Muscle of leg (tissue), 11 donors: ENCODE measurements around the gene CD34. TPM values are rescaled to one million over a fixed set of nuclear protein-coding genes. Genes with fewer than 3 reads are reported as not detected.
"Not testable (repeated sequence)": the region's sequence is repeated elsewhere in the genome, so short reads cannot be mapped to it uniquely, and the experiment has no call there.

Source experiments
- DNase-seq: peaks from one replicate; pipeline ENCODE4 v3.0.0; 2013
- H3K27ac ChIP-seq: one replicate; pipeline ENCODE4 v1.5.1; 2013; ENCODE audit warnings: mild to moderate bottlenecking, low read length, control low read depth
- H3K27me3 ChIP-seq: one replicate; pipeline ENCODE4 v1.6.1; 2013; ENCODE audit warnings: low read length; ENCODE audit not compliant: control insufficient read depth, insufficient read depth
- H3K36me3 ChIP-seq: one replicate; pipeline ENCODE4 v1.6.1; 2013; ENCODE audit warnings: low read length; ENCODE audit not compliant: control insufficient read depth, insufficient read depth
- H3K4me1 ChIP-seq: one replicate; pipeline ENCODE4 v1.6.1; 2013; ENCODE audit warnings: low read length; ENCODE audit not compliant: control insufficient read depth, insufficient read depth
- H3K4me3 ChIP-seq: one replicate; pipeline ENCODE4 v1.5.1; 2013; ENCODE audit warnings: low read length, control low read depth
- H3K9me3 ChIP-seq: replicated peaks from 2 replicates; pipeline ENCODE4 v1.6.1; 2013; ENCODE audit warnings: low read depth, low read length; ENCODE audit not compliant: control insufficient read depth
- WGBS: methylation state at CpG from one replicate; pipeline ENCODE4 v1.1.5; 2013; ENCODE audit warnings: missing lambda C conversion rate; ENCODE audit not compliant: insufficient coverage; 5-methylcytosine and 5-hydroxymethylcytosine counted together
- polyA plus RNA-seq, 8 donors: library from polyadenylated mRNA; unstranded; fragments of 120-200 nt; gene quantifications; one replicate each; pipeline versions ENCODE4 v1.2.1 to v1.2.3, GENCODE V29; 2013; ENCODE audit warnings: inconsistent platforms in 1 of 8, low replicate concordance in 1 of 8; ENCODE audit not compliant: insufficient read length in 8 of 8, insufficient read depth in 1 of 8
- total RNA-seq: library from RNA; stranded (reverse); fragments of 120-200 nt; gene quantifications from one replicate; pipeline ENCODE4 v1.2.4, GENCODE V29; 2013

CD34 gene
- total and polyA plus RNA-seq, 9 donors: 62.2 to 204 (median 158) TPM

DNA sequence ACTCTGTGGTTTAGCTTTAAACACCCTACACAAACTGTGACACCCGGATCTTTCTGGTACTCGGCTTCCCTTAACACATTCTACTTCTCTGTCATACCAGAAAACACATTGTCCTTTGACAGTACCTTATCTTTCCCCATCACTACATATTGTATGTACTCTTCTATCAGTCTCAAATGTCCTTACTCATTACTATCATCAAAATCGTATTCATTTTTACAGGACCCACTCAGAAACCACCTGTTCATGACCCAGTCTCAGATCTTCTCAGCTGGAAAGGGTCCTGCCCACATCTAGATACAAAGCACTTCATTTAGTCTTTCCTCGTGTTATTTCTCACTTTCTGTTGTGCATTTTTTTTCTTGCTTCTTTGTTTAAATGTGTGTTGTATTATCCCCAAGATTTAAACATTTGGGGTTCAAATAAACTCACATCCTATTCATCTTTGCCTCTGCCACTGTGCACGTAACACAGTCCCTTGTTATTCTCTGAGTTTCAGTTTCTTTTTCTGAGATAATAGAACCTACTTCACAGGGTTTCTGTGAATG lies 27.7 kb downstream of the CD34 start:
- H3K27me3 ChIP-seq: no peaks in the 10 kb centered on the region
- peaks cover 16% of the 10 kb centered on the region for H3K36me3 ChIP-seq
- H3K4me3 ChIP-seq: no peak overlapping the region
- no peak overlapping the region for H3K27ac ChIP-seq
- no peaks in the 10 kb centered on the region for H3K9me3 ChIP-seq
- peaks cover 31% of the 10 kb centered on the region for H3K4me1 ChIP-seq
- no peak for DNase-seq
- WGBS: 91% methylated on average over 3 of the region's 5 CpGs

DNA sequence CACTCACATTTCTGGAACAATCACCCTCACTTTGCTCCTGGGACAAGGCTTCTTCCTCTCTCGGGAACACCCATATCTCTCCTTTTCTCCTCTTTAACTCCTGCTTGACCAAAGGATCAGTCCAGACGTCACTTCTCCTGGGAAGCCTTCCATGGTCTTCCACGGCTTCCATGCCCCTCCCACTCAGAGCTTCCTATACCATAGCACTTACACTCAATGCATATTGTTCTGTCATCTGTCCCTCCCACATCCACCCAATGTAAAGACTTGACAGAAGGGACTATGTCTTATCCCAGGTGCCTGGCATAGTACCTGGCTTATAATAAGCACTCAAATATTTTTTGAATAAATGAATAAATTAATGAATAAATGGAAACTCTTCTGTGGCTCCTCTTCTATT lies 28.2 kb downstream of the CD34 start:
- peaks cover 14% of the 10 kb centered on the region for H3K36me3 ChIP-seq
- H3K4me3 ChIP-seq: no peak overlapping the region
- 20% methylated on average over 3 of the region's 3 CpGs for WGBS
- H3K27ac ChIP-seq: no peak overlapping the region
- H3K9me3 ChIP-seq: no peaks in the 10 kb centered on the region
- H3K27me3 ChIP-seq: no peaks in the 10 kb centered on the region
- H3K4me1 ChIP-seq: peaks cover 28% of the 10 kb centered on the region
- DNase-seq: no peak

GRCh38 chr1:207878939-207879338 lies 32.0 kb downstream of the CD34 start:
- WGBS: 85% methylated on average over 1 of the region's 1 CpG
- H3K4me3 ChIP-seq: no peak overlapping the region

DNA sequence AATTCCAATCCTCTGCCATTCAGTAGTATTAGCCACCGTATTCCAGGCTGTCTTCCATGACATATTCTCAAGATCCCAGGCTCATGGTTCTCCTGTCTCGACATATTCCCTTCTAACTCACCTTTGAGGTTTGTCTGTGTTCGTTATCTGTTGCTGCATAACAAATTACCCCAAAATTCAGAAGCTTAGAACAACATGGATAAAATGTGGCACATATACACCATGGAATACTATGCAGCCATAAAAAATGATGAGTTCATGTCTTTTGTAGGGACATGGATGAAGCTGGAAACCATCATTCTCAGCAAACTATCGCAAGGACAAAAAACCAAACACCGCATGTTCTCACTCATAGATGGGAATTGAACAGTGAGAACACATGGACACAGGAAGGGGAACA lies 33.0 kb downstream of the CD34 start:
- not testable (repeated sequence) for DNase-seq

More at GRCh38 chr1:207878939-207879338, 32.0 kb downstream of the CD34 start:
- Histone ChIP-seq H3K4me1 (no peaks in the 10 kb centered on the region), H3K27ac (no peak overlapping the region), H3K27me3 (no peaks in the 10 kb centered on the region), H3K36me3 (peaks cover 4% of the 10 kb centered on the region), H3K9me3 (no peaks in the 10 kb centered on the region)
- no peak for DNase-seq

DNA sequence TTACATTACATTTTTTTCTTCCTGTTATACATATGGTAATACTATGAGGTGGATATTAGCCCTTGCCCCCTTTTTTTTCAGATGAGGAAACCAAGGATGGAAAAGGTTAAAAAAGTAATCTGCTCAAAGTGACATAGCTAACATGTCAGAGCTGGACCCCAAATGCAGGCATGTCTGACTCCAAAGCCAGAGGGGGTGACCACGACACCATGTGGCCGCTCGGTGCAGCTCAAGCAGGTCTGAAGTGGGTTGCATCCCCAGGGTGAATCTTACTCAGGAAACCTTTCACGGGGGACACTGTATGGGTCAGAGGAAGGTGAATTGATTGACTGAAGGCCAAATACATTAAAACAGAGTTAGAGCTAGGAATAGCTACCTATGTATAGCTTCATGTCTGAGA lies 34.8 kb downstream of the CD34 start:
- Histone ChIP-seq H3K4me1 (peaks cover 3% of the 10 kb centered on the region), H3K4me3 (no peak overlapping the region), H3K9me3 (no peaks in the 10 kb centered on the region), H3K27me3 (no peaks in the 10 kb centered on the region), H3K27ac (no peak overlapping the region), H3K36me3 (peaks cover 2% of the 10 kb centered on the region)
- 35% methylated on average over 4 of the region's 4 CpGs for WGBS
- no peak for DNase-seq

More for the DNA sequence above, 33.0 kb downstream of the CD34 start:
- H3K27me3 ChIP-seq, H3K27ac ChIP-seq, H3K4me1 ChIP-seq, H3K9me3 ChIP-seq, H3K4me3 ChIP-seq, H3K36me3 ChIP-seq: not testable (repeated sequence)
- 79% methylated on average over 2 of the region's 5 CpGs for WGBS

DNA sequence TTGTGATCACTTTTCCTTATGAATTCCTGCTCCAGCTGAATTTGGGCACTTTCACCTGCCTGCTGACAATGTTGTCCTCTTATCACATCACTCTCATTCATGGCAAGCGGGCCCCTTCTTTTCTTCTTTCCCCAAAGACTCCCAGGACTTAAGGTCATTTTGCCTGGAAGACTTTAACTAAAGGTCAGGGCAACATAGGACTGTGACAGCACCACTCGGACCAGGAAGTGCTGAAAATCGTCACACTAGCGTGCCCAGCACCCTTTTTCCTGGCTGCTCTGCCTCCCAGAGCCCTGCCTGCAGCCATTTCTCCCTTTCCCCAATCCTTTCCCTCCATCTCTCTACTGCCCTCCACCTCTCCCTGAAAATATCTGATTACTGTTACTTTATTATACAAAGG lies 35.4 kb downstream of the CD34 start:
- H3K4me3 ChIP-seq: no peak overlapping the region
- H3K27ac ChIP-seq: no peak overlapping the region
- H3K9me3 ChIP-seq: no peaks in the 10 kb centered on the region
- no peaks in the 10 kb centered on the region for H3K27me3 ChIP-seq
- 68% methylated on average over 4 of the region's 4 CpGs for WGBS
- no peak for DNase-seq
- H3K36me3 ChIP-seq: peaks cover 2% of the 10 kb centered on the region
- H3K4me1 ChIP-seq: peaks cover 3% of the 10 kb centered on the region

- H3K27me3 ChIP-seq: no peaks in the 10 kb centered on the region
- no peak for DNase-seq
Measured at GRCh38 chr1:207873055-207873890, 37.7 kb downstream of the CD34 start.

GRCh38 chr1:207872621-207873020 lies 38.3 kb downstream of the CD34 start:
- no peaks in the 10 kb centered on the region for H3K27me3 ChIP-seq
- WGBS: 95% methylated on average over 2 of the region's 2 CpGs
- H3K4me1 ChIP-seq: peaks cover 18% of the 10 kb centered on the region
- H3K36me3 ChIP-seq: peaks cover 2% of the 10 kb centered on the region
- H3K27ac ChIP-seq: no peak overlapping the region
- no peak for DNase-seq
- H3K9me3 ChIP-seq: no peaks in the 10 kb centered on the region
- H3K4me3 ChIP-seq: no peak overlapping the region

More at GRCh38 chr1:207873055-207873890, 37.7 kb downstream of the CD34 start:
- Histone ChIP-seq H3K27ac (no peak overlapping the region), H3K4me1 (peaks cover 12% of the 10 kb centered on the region), H3K36me3 (peaks cover 2% of the 10 kb centered on the region), H3K4me3 (no peak overlapping the region), H3K9me3 (no peaks in the 10 kb centered on the region)
- 68% methylated on average over 3 of the region's 8 CpGs for WGBS

- WGBS: 69% methylated on average over 2 of the region's 6 CpGs
- no peak for DNase-seq
- H3K9me3 ChIP-seq: no peaks in the 10 kb centered on the region
- no peaks in the 10 kb centered on the region for H3K27me3 ChIP-seq
- H3K27ac ChIP-seq: no peak overlapping the region
- H3K4me1 ChIP-seq: peaks cover 20% of the 10 kb centered on the region
- H3K36me3 ChIP-seq: peaks cover 2% of the 10 kb centered on the region
- H3K4me3 ChIP-seq: no peak overlapping the region
Measured at GRCh38 chr1:207871117-207871649, 39.7 kb downstream of the CD34 start.

DNA sequence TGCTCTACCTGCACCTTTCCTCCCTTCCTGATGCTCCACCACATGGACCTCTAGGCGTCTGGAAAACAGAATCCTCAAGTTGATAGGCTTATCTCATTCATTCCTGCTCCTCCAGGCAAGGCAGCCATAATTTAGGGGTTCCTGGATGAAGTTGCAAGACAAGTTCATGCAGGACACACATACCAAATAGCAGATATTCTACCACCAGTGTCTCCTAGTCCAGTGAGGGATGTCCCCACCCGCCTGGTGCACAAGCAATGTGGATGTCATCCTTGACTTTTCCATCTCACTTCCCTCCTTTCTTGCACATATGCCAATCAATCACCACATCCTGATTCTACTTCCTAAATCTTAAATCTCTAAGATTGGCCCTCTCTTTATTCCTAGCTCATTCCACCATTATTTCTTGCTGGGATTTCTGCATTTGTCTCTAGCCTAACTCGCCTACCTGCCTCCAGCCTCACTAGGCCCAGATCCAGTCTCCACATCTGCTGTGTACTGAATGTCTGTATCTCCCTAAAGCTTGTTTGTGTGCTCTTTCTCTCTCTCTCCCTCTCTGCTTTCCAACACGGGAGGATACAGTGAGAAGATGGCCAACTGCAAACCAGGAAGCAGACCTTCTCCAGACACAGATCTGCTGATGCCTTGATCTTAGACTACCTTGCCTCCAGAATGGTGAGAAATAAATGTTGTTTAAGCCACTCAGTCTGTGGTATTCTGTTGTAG lies 40.5 kb downstream of the CD34 start:
- no peak overlapping the region for H3K27ac ChIP-seq
- no peaks in the 10 kb centered on the region for H3K9me3 ChIP-seq
- WGBS: 93% methylated on average over 2 of the region's 4 CpGs
- peaks cover 20% of the 10 kb centered on the region for H3K4me1 ChIP-seq
- no peak for DNase-seq
- no peak overlapping the region for H3K4me3 ChIP-seq
- H3K27me3 ChIP-seq: no peaks in the 10 kb centered on the region
- H3K36me3 ChIP-seq: peaks cover 2% of the 10 kb centered on the region
